Lower leg skin (tissue), 3 donors: ENCODE measurements around the gene MMP20.

Experiments used
- CTCF ChIP-seq, 3 donors: fragments of 450-650 bp; IDR thresholded peaks; one replicate each; pipeline ENCODE4 v1.5.1; 2016; ENCODE audit warnings: antibody characterized with exemption in 3 of 3, mild to moderate bottlenecking in 3 of 3, moderate library complexity in 2 of 3
- POLR2A ChIP-seq, 2 donors: fragments of 450-650 bp; IDR thresholded peaks; one replicate each; pipeline ENCODE4 v1.6.1; 2016 to 2017; ENCODE audit warnings: antibody characterized with exemption in 2 of 2, mild to moderate bottlenecking in 1 of 2, moderate library complexity in 1 of 2

GRCh38 chr11:102545701-102546100, 79.4 kb downstream of the MMP20 start:
- no peak for TF ChIP-seq POLR2A (IDR thresholded peaks at IDR 0.05)
- no peak for TF ChIP-seq CTCF (IDR thresholded peaks at IDR 0.05)
